EH (cell line): ENCODE measurements around the gene GTSE1.
"Not testable (repeated sequence)": the region's sequence is repeated elsewhere in the genome, so short reads cannot be mapped to it uniquely, and the experiment has no call there.

Experiments
- DNase-seq: peaks from one replicate; pipeline ENCODE4 v3.0.0-alpha.2; 2015; ENCODE audit warnings: low read depth

Gene GTSE1

GRCh38 chr22:46292732-46293131 is 3.9 kb upstream of the GTSE1 start:
- no peak for DNase-seq

- DNase-seq: peak; percentile 73
These were observed 3.0 kb upstream of the GTSE1 start for GRCh38 chr22:46293577-46294260.

GRCh38 chr22:46294784-46295183 is 1.9 kb upstream of the GTSE1 start:
- no peak for DNase-seq

- DNase-seq: no peak
These were observed 1.2 kb upstream of the GTSE1 start for GRCh38 chr22:46295277-46295971.

- peak; percentile 68 for DNase-seq
These were observed 612 bp downstream of the GTSE1 start for GRCh38 chr22:46297151-46297812.

- DNase-seq: no peak
These were observed 2.4 kb downstream of the GTSE1 start for GRCh38 chr22:46299101-46299500.

- no peak for DNase-seq
These were observed 3.8 kb downstream of the GTSE1 start for GRCh38 chr22:46300491-46300890.

- DNase-seq: peak; percentile 56
These were observed 6.8 kb downstream of the GTSE1 start for GRCh38 chr22:46303347-46303965.

GRCh38 chr22:46308283-46308988 is 11.8 kb downstream of the GTSE1 start:
- DNase-seq: no peak

GRCh38 chr22:46309526-46310085 is 12.9 kb downstream of the GTSE1 start:
- no peak for DNase-seq

- no peak for DNase-seq
These were observed 15.4 kb downstream of the GTSE1 start for GRCh38 chr22:46312056-46312455.

- DNase-seq: not testable (repeated sequence)
These were observed 16.2 kb downstream of the GTSE1 start for GRCh38 chr22:46312848-46313247.

GRCh38 chr22:46315976-46316375 is 19.3 kb downstream of the GTSE1 start:
- DNase-seq: no peak

- no peak for DNase-seq
These were observed 21.0 kb downstream of the GTSE1 start for GRCh38 chr22:46317646-46318045.

GRCh38 chr22:46318576-46318975 is 21.9 kb downstream of the GTSE1 start:
- no peak for DNase-seq

GRCh38 chr22:46319319-46319718 is 22.6 kb downstream of the GTSE1 start:
- no peak for DNase-seq

GRCh38 chr22:46320166-46320710 is 23.6 kb downstream of the GTSE1 start:
- no peak for DNase-seq

GRCh38 chr22:46320716-46321386 is 24.2 kb downstream of the GTSE1 start:
- DNase-seq: no peak

- DNase-seq: no peak
These were observed 26.0 kb downstream of the GTSE1 start for GRCh38 chr22:46322711-46323110.

- no peak for DNase-seq
These were observed 26.5 kb downstream of the GTSE1 start for GRCh38 chr22:46323162-46323561.
